ENCODE measurements around the gene TRPM1. TPM values are rescaled to one million over a fixed set of nuclear protein-coding genes. Genes with fewer than 3 reads are reported as not detected.

TRPM1 gene
- total and polyA plus RNA-seq, 2 donors (not counting 1 experiment from before 2014, with no cell fraction given), result not detected

DNA sequence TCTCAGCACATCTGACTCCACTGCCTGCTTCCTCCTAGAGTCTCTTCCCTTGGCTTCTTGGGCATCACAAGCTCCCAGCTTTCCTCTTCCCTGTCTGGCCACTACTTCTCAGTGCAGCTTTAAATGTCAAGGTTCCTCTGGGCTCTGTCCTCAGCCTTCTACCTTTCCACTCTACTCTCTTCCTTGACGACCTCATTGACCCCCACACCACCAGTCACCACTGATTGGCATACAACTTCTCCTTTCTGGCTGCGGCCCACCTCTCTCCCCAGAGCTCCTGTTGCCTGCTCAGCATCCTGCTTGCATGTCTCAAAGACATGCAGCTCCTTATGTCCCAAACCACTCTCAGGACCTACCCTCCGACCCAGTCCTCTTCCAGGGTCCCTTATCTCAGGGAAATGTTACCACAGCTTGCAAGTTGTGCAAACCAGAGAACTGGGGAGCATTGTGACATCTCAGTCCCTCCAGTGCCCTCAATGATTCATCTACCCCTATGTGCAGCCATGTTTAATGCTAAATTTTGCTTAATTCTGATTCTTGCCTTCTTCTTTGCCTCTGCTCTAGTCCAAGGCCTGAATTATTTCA is 49.9 kb downstream of the TRPM1 start:
- Histone ChIP-seq H3K4me1 (ENCODE audit: control insufficient read depth, extremely low read depth, insufficient read depth, low read length) (no peaks in the 10 kb centered on the region), H3K4me3 (replicated peaks in 1 of 4; ENCODE audit: control extremely low read depth in 1 of 4, insufficient read depth in 1 of 4, low read depth in 3 of 4, low read length in 4 of 4) (no peak overlapping the region), H3K9me3 (ENCODE audit: control insufficient read depth, insufficient read depth, low read depth, low read length) (no peaks in the 10 kb centered on the region), H2AFZ (ENCODE audit: low read length) (no peak overlapping the region), H3K4me2 (ENCODE audit: extremely low read depth, insufficient read depth, low read length) (no peak overlapping the region), H3K27me3 (ENCODE audit: control insufficient read depth, insufficient read depth, low read length) (no peaks in the 10 kb centered on the region), H4K20me1 (ENCODE audit: control insufficient read depth, extremely low read depth, insufficient read depth, low read length) (no peaks in the 10 kb centered on the region), H3K27ac (ENCODE audit: insufficient read depth, low read length) (no peak overlapping the region), H3K79me2 (ENCODE audit: control insufficient read depth, insufficient read depth, low read length) (no peaks in the 10 kb centered on the region), H3K9ac (ENCODE audit: insufficient read depth, low read length) (no peak overlapping the region), H3K36me3 (ENCODE audit: control insufficient read depth, insufficient read depth, low read length) (no peaks in the 10 kb centered on the region)
- DNase-seq (ENCODE audit: low read depth in 2 of 2), result no peak
- no peak for TF ChIP-seq EZH2 (IDR thresholded peaks at IDR 0.05; ENCODE audit: low read length, missing control alignments)
- TF ChIP-seq, protein P1, sequence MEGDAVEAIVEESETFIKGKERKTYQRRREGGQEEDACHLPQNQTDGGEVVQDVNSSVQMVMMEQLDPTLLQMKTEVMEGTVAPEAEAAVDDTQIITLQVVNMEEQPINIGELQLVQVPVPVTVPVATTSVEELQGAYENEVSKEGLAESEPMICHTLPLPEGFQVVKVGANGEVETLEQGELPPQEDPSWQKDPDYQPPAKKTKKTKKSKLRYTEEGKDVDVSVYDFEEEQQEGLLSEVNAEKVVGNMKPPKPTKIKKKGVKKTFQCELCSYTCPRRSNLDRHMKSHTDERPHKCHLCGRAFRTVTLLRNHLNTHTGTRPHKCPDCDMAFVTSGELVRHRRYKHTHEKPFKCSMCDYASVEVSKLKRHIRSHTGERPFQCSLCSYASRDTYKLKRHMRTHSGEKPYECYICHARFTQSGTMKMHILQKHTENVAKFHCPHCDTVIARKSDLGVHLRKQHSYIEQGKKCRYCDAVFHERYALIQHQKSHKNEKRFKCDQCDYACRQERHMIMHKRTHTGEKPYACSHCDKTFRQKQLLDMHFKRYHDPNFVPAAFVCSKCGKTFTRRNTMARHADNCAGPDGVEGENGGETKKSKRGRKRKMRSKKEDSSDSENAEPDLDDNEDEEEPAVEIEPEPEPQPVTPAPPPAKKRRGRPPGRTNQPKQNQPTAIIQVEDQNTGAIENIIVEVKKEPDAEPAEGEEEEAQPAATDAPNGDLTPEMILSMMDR (conservative IDR thresholded peaks at IDR 0.05 in 1 of 2, IDR thresholded peaks at IDR 0.05 in 1 of 2; ENCODE audit: low read depth in 1 of 2, low read length in 2 of 2), result no peak

DNA sequence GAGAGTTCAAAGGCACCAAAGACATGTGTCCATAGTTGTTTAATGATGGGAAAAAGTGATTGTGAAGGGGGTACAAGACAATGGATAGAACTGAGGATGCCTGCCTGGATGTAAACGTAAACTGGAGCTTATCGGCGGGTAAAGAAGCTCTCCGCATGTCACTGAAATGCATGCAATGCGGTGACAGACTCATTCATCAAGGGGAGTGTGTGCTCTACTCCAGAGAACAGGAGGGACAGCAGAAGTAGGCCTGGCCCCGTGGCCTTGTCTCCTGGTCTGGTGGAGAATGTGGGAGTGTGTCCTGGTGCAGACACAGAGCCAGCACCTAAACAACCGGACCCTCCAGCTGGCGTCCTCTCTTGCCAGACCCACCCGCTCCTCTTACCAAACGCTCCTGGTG is 50.6 kb downstream of the TRPM1 start:
- TF ChIP-seq, protein P1 (conservative IDR thresholded peaks at IDR 0.05 in 1 of 2, IDR thresholded peaks at IDR 0.05 in 1 of 2; ENCODE audit: low read depth in 1 of 2, low read length in 2 of 2), result no peak
- no peak for TF ChIP-seq EZH2 (IDR thresholded peaks at IDR 0.05; ENCODE audit: low read length, missing control alignments)
- Histone ChIP-seq H3K4me1 (ENCODE audit: control insufficient read depth, extremely low read depth, insufficient read depth, low read length) (no peaks in the 10 kb centered on the region), H2AFZ (ENCODE audit: low read length) (no peak overlapping the region), H3K9me3 (ENCODE audit: control insufficient read depth, insufficient read depth, low read depth, low read length) (no peaks in the 10 kb centered on the region), H3K27ac (ENCODE audit: insufficient read depth, low read length) (no peak overlapping the region), H3K79me2 (ENCODE audit: control insufficient read depth, insufficient read depth, low read length) (no peaks in the 10 kb centered on the region), H3K36me3 (ENCODE audit: control insufficient read depth, insufficient read depth, low read length) (no peaks in the 10 kb centered on the region), H3K27me3 (ENCODE audit: control insufficient read depth, insufficient read depth, low read length) (no peaks in the 10 kb centered on the region), H3K4me2 (ENCODE audit: extremely low read depth, insufficient read depth, low read length) (no peak overlapping the region), H3K9ac (ENCODE audit: insufficient read depth, low read length) (no peak overlapping the region), H3K4me3 (replicated peaks in 1 of 4; ENCODE audit: control extremely low read depth in 1 of 4, insufficient read depth in 1 of 4, low read depth in 3 of 4, low read length in 4 of 4) (no peak overlapping the region), H4K20me1 (ENCODE audit: control insufficient read depth, extremely low read depth, insufficient read depth, low read length) (no peaks in the 10 kb centered on the region)
- DNase-seq (ENCODE audit: low read depth in 2 of 2), result no peak

DNA sequence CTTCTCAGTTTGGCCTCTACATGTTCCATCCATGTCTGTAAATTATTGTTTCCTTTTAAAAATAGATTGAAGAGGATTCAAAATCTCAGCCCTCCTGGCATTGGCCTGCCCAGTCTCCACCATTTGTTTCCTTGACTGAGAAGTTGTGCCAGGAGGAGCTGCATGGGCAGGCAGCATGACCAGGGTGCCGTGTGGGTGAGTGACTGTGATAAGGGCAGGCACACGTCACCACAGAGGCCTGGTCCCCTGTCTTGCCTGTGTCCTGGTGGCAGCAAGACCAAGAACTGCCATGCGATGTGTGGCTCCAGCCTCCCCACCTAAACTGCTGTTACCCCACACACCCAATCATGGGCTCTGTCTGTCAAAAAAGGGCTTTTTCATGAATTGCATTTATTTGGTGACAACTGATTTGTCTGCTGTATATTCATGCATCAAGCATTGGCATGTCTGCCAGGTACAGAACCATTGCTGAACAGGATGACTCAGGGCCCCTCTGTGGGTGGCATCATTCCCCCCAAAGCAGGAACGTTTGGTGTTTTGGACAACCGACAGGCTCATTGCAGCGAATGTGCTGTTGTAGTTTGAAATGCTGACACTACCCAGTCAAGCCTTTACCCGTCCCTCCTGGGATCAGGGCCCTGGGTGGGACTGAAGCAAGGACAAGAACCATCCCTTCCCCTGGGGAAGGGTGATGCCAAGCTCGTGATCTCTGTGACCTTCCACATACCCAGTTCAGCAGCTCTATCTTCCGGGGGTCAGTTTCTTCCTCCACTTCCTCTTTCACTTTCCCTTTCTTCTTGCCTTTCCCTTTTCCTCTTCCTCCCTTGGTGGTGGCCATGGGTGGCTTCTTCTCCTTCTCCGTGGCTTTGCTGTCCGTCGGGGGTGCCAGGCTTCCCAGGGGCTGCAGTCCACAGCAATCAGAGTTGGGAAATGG is 51.6 kb downstream of the TRPM1 start:
- Histone ChIP-seq H3K79me2 (ENCODE audit: control insufficient read depth, insufficient read depth, low read length) (no peaks in the 10 kb centered on the region), H3K4me3 (replicated peaks in 1 of 4; ENCODE audit: control extremely low read depth in 1 of 4, insufficient read depth in 1 of 4, low read depth in 3 of 4, low read length in 4 of 4) (no peak overlapping the region), H3K27ac (ENCODE audit: insufficient read depth, low read length) (no peak overlapping the region), H3K9me3 (ENCODE audit: control insufficient read depth, insufficient read depth, low read depth, low read length) (no peaks in the 10 kb centered on the region), H3K4me1 (ENCODE audit: control insufficient read depth, extremely low read depth, insufficient read depth, low read length) (no peaks in the 10 kb centered on the region), H3K27me3 (ENCODE audit: control insufficient read depth, insufficient read depth, low read length) (no peaks in the 10 kb centered on the region), H3K36me3 (ENCODE audit: control insufficient read depth, insufficient read depth, low read length) (no peaks in the 10 kb centered on the region), H3K4me2 (ENCODE audit: extremely low read depth, insufficient read depth, low read length) (peak overlapping the region; percentile 27), H2AFZ (ENCODE audit: low read length) (peak overlapping the region; percentile 16), H3K9ac (ENCODE audit: insufficient read depth, low read length) (no peak overlapping the region), H4K20me1 (ENCODE audit: control insufficient read depth, extremely low read depth, insufficient read depth, low read length) (no peaks in the 10 kb centered on the region)
- no peak for DNase-seq (ENCODE audit: low read depth in 2 of 2)
- TF ChIP-seq EZH2 (IDR thresholded peaks at IDR 0.05; ENCODE audit: low read length, missing control alignments), result no peak
- TF ChIP-seq, protein P1 (conservative IDR thresholded peaks at IDR 0.05 in 1 of 2, IDR thresholded peaks at IDR 0.05 in 1 of 2; ENCODE audit: low read depth in 1 of 2, low read length in 2 of 2), result no peak

Data from fibroblast of lung (primary cell).